Neural cell (in vitro differentiated cells): ENCODE data around the gene RAB11FIP3. TPM values are rescaled to one million over a fixed set of nuclear protein-coding genes. Genes with fewer than 3 reads are reported as not detected.

Source experiments
- H2AFZ ChIP-seq: fragments of 200-600, 300-800 bp; sonication (generic), shearing (Covaris generic); 2 replicates; pipeline ENCODE4 v1.6.0; 2014; ENCODE audit warnings: low read depth, mild to moderate bottlenecking, antibody characterized with exemption, low read length, moderate library complexity
- H3F3A ChIP-seq: fragments of 200-600 bp; shearing (Covaris generic); 2 replicates; pipeline ENCODE4 v1.6.1; 2016; ENCODE audit warnings: mild to moderate bottlenecking, moderate library complexity, mixed read lengths, antibody characterized with exemption, low read length; ENCODE audit not compliant: insufficient read depth, poor library complexity, severe bottlenecking
- H3K27ac ChIP-seq: fragments of 200-600, 300-800 bp; sonication (generic), shearing (Covaris generic); 2 replicates; pipeline ENCODE4 v1.5.1; 2014; ENCODE audit warnings: mild to moderate bottlenecking, low read length, moderate library complexity
- H3K27me3 ChIP-seq: fragments of 300-800, 200-600 bp; sonication (generic), shearing (Covaris generic); 2 replicates; pipeline ENCODE4 v1.6.0; 2014; ENCODE audit warnings: mild to moderate bottlenecking, low read depth, low read length, moderate library complexity; ENCODE audit not compliant: insufficient read depth
- H3K36me3 ChIP-seq: fragments of 300-800, 200-600 bp; sonication (generic), shearing (Covaris generic); 2 replicates; pipeline ENCODE4 v1.5.1; 2014; ENCODE audit warnings: mild to moderate bottlenecking, antibody characterized with exemption, low read length, moderate library complexity; ENCODE audit not compliant: insufficient read depth
- H3K4me2 ChIP-seq: fragments of 300-800, 200-600 bp; sonication (generic), shearing (Covaris generic); 2 replicates; pipeline ENCODE4 v1.6.0; 2014; ENCODE audit warnings: mild to moderate bottlenecking, low read length
- H3K4me3 ChIP-seq: fragments of 300-800, 200-600 bp; sonication (generic), shearing (Covaris generic); 2 replicates; pipeline ENCODE4 v1.5.1; 2014; ENCODE audit warnings: mild to moderate bottlenecking, low read length, moderate library complexity
- H3K79me2 ChIP-seq: fragments of 200-600 bp; shearing (Covaris generic); replicated peaks from 2 replicates; pipeline ENCODE4 v1.6.0; 2014; ENCODE audit warnings: mild to moderate bottlenecking, low read length, moderate library complexity; ENCODE audit not compliant: insufficient read depth
- H3K9ac ChIP-seq: fragments of 300-800, 200-600 bp; sonication (generic), shearing (Covaris generic); 2 replicates; pipeline ENCODE4 v1.6.1; 2016; ENCODE audit warnings: mild to moderate bottlenecking, low read length, mixed read lengths
- H3K9me2 ChIP-seq: fragments of 200-600 bp; shearing (Covaris generic); 2 replicates; pipeline ENCODE4 v1.6.1; 2016; ENCODE audit warnings: mild to moderate bottlenecking, low read length, mixed read lengths; ENCODE audit not compliant: insufficient read depth
- H3K9me3 ChIP-seq: fragments of 200-600, 300-800 bp; sonication (generic), shearing (Covaris generic); 2 replicates; pipeline ENCODE4 v1.6.1; 2016; ENCODE audit warnings: mild to moderate bottlenecking, mixed run types, low read length, moderate library complexity, mixed read lengths
- H4K20me1 ChIP-seq: fragments of 200-600 bp; shearing (Covaris generic); 2 replicates; pipeline ENCODE4 v1.6.1; 2016; ENCODE audit warnings: mild to moderate bottlenecking, mixed run types; ENCODE audit not compliant: insufficient read depth
- CTCF ChIP-seq: fragments of 450-650 bp; IDR thresholded peaks from 2 replicates; pipeline ENCODE4 v1.5.1; 2014; ENCODE audit warnings: antibody characterized with exemption, mild to moderate bottlenecking, moderate library complexity; ENCODE audit not compliant: poor library complexity, severe bottlenecking
- EP300 ChIP-seq: fragments of 450-650 bp; conservative IDR thresholded peaks from 2 replicates; pipeline ENCODE4 v1.6.1; 2014; ENCODE audit warnings: antibody characterized with exemption, mild to moderate bottlenecking, moderate library complexity; ENCODE audit not compliant: poor library complexity, severe bottlenecking
- EZH2 ChIP-seq: fragments of 200-600, 300-800 bp; shearing (Covaris generic), sonication (generic); IDR thresholded peaks from 2 replicates; pipeline ENCODE4 v1.6.1; 2014; ENCODE audit warnings: antibody characterized with exemption, low read length, borderline replicate concordance, mild to moderate bottlenecking; ENCODE audit not compliant: insufficient read depth, poor library complexity, severe bottlenecking
- MXI1 ChIP-seq: fragments of 450-650 bp; conservative IDR thresholded peaks from 2 replicates; pipeline ENCODE4 v1.6.1; 2014; ENCODE audit warnings: antibody characterized with exemption, mild to moderate bottlenecking; ENCODE audit not compliant: poor library complexity, severe bottlenecking
- POLR2AphosphoS5 ChIP-seq: IDR thresholded peaks from 2 replicates; pipeline ENCODE4 v1.6.1; 2012
- RAD21 ChIP-seq: fragments of 450-650 bp; conservative IDR thresholded peaks from 2 replicates; pipeline ENCODE4 v1.6.1; 2014; ENCODE audit warnings: antibody characterized with exemption, mild to moderate bottlenecking, moderate library complexity
- REST ChIP-seq: IDR thresholded peaks from 2 replicates; pipeline ENCODE4 v1.6.1; 2012; ENCODE audit warnings: borderline replicate concordance
- SMC3 ChIP-seq: fragments of 450-650 bp; conservative IDR thresholded peaks from 2 replicates; pipeline ENCODE4 v1.6.1; 2014; ENCODE audit warnings: antibody characterized with exemption, mild to moderate bottlenecking, moderate library complexity; ENCODE audit not compliant: poor library complexity
- TAF1 ChIP-seq: IDR thresholded peaks from 2 replicates; pipeline ENCODE4 v1.6.1; 2012; ENCODE audit warnings: low read depth
- polyA plus RNA-seq: library from polyadenylated mRNA; depleted of rRNA; stranded (reverse); fragments of >200 nt; gene quantifications from 2 replicates; pipeline ENCODE4 v1.2.3, GENCODE V29; 2014

RAB11FIP3 gene
- polyA plus RNA-seq, 1 donor from 2014 or later: 55.0 TPM

GRCh38 chr16:473046-474043 lies 47.9 kb downstream of the RAB11FIP3 start:
- Histone ChIP-seq H4K20me1 (no peaks in the 10 kb centered on the region), H3K4me2 (no peak overlapping the region), H3K4me3 (no peak overlapping the region), H3K9ac (no peak overlapping the region), H3F3A (no peaks in the 10 kb centered on the region), H2AFZ (no peak overlapping the region), H3K9me2 (no peaks in the 10 kb centered on the region), H3K9me3 (no peaks in the 10 kb centered on the region), H3K36me3 (no peaks in the 10 kb centered on the region), H3K27me3 (no peaks in the 10 kb centered on the region), H3K79me2 (peaks cover 24% of the 10 kb centered on the region), H3K27ac (no peak overlapping the region)
- no peak for TF ChIP-seq CTCF
- TF ChIP-seq EP300: no peak
- no peak for TF ChIP-seq REST
- no peak for TF ChIP-seq MXI1
- TF ChIP-seq SMC3: no peak
- TF ChIP-seq POLR2AphosphoS5: no peak
- TF ChIP-seq EZH2: no peak
- TF ChIP-seq RAD21: no peak
- no peak for TF ChIP-seq TAF1

GRCh38 chr16:474420-475122 lies 49.1 kb downstream of the RAB11FIP3 start:
- Histone ChIP-seq H4K20me1 (no peaks in the 10 kb centered on the region), H3K9ac (no peak overlapping the region), H3K36me3 (no peaks in the 10 kb centered on the region), H3F3A (no peaks in the 10 kb centered on the region), H3K4me2 (no peak overlapping the region), H3K4me3 (no peak overlapping the region), H2AFZ (no peak overlapping the region), H3K27ac (no peak overlapping the region), H3K9me3 (no peaks in the 10 kb centered on the region), H3K27me3 (no peaks in the 10 kb centered on the region), H3K9me2 (no peaks in the 10 kb centered on the region), H3K79me2 (peaks cover 24% of the 10 kb centered on the region)
- no peak for TF ChIP-seq CTCF
- TF ChIP-seq REST: no peak
- no peak for TF ChIP-seq POLR2AphosphoS5
- no peak for TF ChIP-seq RAD21
- TF ChIP-seq EZH2: no peak
- no peak for TF ChIP-seq SMC3
- TF ChIP-seq MXI1: no peak
- TF ChIP-seq EP300: no peak
- no peak for TF ChIP-seq TAF1
